ENCODE data around the gene NBEAL2.
"Not testable (repeated sequence)": the region's sequence is repeated elsewhere in the genome, so short reads cannot be mapped to it uniquely, and the experiment has no call there.

The NBEAL2 gene

GRCh38 chr3:47018269-47018611 is 38.8 kb downstream of the NBEAL2 start:
- TF ChIP-seq CTCF (IDR thresholded peaks at IDR 0.05) = no peak
- Histone ChIP-seq H3K4me1 (peaks cover 0 to 9% (median 4%) of the 10 kb centered on the region in 4 donors), H3K27ac (no peak overlapping the region), H3K36me3 (peaks cover 20 to 59% (median 49%) of the 10 kb centered on the region in 3 donors), H3K9me3 (no peaks in the 10 kb centered on the region), H3K4me3 (no peak overlapping the region), H3K27me3 (no peaks in the 10 kb centered on the region)
- intact Hi-C loops (cut with DNase I; ENCODE audit: low total_unique reads) = no loop called here
- no peak for DNase-seq

GRCh38 chr3:47019201-47019600 is 39.7 kb downstream of the NBEAL2 start:
- H3K27me3 ChIP-seq = no peaks in the 10 kb centered on the region
- no peaks in the 10 kb centered on the region for H3K9me3 ChIP-seq
- peaks cover 20 to 50% (median 45%) of the 10 kb centered on the region in 3 donors for H3K36me3 ChIP-seq
- no peak overlapping the region for H3K4me3 ChIP-seq
- no peak overlapping the region for H3K27ac ChIP-seq
- DNase-seq = no peak
- peaks cover 0 to 9% (median 4%) of the 10 kb centered on the region in 4 donors for H3K4me1 ChIP-seq
- TF ChIP-seq CTCF (IDR thresholded peaks at IDR 0.05) = no peak
- intact Hi-C loops (cut with DNase I; ENCODE audit: low total_unique reads) = no loop called here

GRCh38 chr3:47020311-47020710 is 40.8 kb downstream of the NBEAL2 start:
- Histone ChIP-seq H3K27me3 (no peaks in the 10 kb centered on the region), H3K4me3 (no peak overlapping the region), H3K36me3 (peaks cover 20 to 39% (median 38%) of the 10 kb centered on the region in 3 donors), H3K4me1 (peaks cover 0 to 9% (median 4%) of the 10 kb centered on the region in 4 donors), H3K27ac (no peak overlapping the region), H3K9me3 (no peaks in the 10 kb centered on the region)
- no peak for DNase-seq
- TF ChIP-seq CTCF (IDR thresholded peaks at IDR 0.05) = no peak
- intact Hi-C loops (cut with DNase I; ENCODE audit: low total_unique reads) = no loop called here

GRCh38 chr3:47022641-47023071 is 43.2 kb downstream of the NBEAL2 start:
- intact Hi-C loops (cut with DNase I; ENCODE audit: low total_unique reads) = no loop called here
- Histone ChIP-seq H3K4me3 (no peak overlapping the region), H3K9me3 (no peaks in the 10 kb centered on the region), H3K27ac (no peak overlapping the region), H3K27me3 (no peaks in the 10 kb centered on the region), H3K36me3 (peaks cover 14 to 22% (median 17%) of the 10 kb centered on the region in 3 donors), H3K4me1 (peaks cover 0 to 9% (median 4%) of the 10 kb centered on the region in 4 donors)
- no peak for TF ChIP-seq CTCF (IDR thresholded peaks at IDR 0.05)
- DNase-seq = no peak

- H3K9me3 ChIP-seq = no peaks in the 10 kb centered on the region
- H3K27me3 ChIP-seq = no peaks in the 10 kb centered on the region
- TF ChIP-seq CTCF (IDR thresholded peaks at IDR 0.05) = no peak
- DNase-seq = no peak
- peaks cover 0 to 9% (median 4%) of the 10 kb centered on the region in 4 donors for H3K4me1 ChIP-seq
- no peak overlapping the region for H3K27ac ChIP-seq
- intact Hi-C loops (cut with DNase I; ENCODE audit: low total_unique reads) = no loop called here
- H3K4me3 ChIP-seq = no peak overlapping the region
- H3K36me3 ChIP-seq = no peaks in the 10 kb centered on the region
Measured at GRCh38 chr3:47024932-47025331, 45.5 kb downstream of the NBEAL2 start.

GRCh38 chr3:47026432-47026831 is 47.0 kb downstream of the NBEAL2 start:
- intact Hi-C loops (cut with DNase I; ENCODE audit: low total_unique reads); H3K9me3 ChIP-seq; DNase-seq; H3K36me3 ChIP-seq; H3K4me1 ChIP-seq; H3K4me3 ChIP-seq; H3K27ac ChIP-seq; H3K27me3 ChIP-seq: not testable (repeated sequence)

Data from tibial artery (tissue), 4 donors.